CD8-positive, alpha-beta memory T cell (primary cell): ENCODE measurements around the gene TAMM41. TPM values are rescaled to one million over a fixed set of nuclear protein-coding genes. Genes with fewer than 3 reads are reported as not detected.

Source experiments
- CTCF ChIA-PET: fragments of 350-600 bp; sonication (Branson Sonifier 250); formaldehyde crosslinking; loops from one replicate; lab custom pipeline; 2021; ENCODE audit warnings: antibody characterized with exemption; lab: Charles Lee
- POLR2A ChIA-PET: fragments of 350-600 bp; sonication (Branson Sonifier 250); formaldehyde crosslinking; loops from one replicate; lab custom pipeline; 2021; ENCODE audit warnings: antibody characterized with exemption; lab: Charles Lee
- DNase-seq, 5 donors: peaks; one replicate each; pipeline versions ENCODE4 v3.0.0 to v3.0.0-alpha.2; 2020 to 2022; ENCODE audit warnings: mixed read lengths in 1 of 5
- H3K27ac ChIP-seq: one replicate; pipeline ENCODE4 v1.7.0; 2013; ENCODE audit warnings: low read depth, mild to moderate bottlenecking, low read length, moderate library complexity
- H3K27me3 ChIP-seq: 2 replicates; pipeline ENCODE4 v1.7.0; 2013; ENCODE audit warnings: low read length, mild to moderate bottlenecking; ENCODE audit not compliant: insufficient read depth, poor library complexity, severe bottlenecking
- H3K36me3 ChIP-seq: 2 replicates; pipeline ENCODE4 v1.7.0; 2013; ENCODE audit warnings: mild to moderate bottlenecking, low read length, moderate library complexity; ENCODE audit not compliant: insufficient read depth
- H3K4me1 ChIP-seq: 2 replicates; pipeline ENCODE4 v1.7.0; 2013; ENCODE audit warnings: mild to moderate bottlenecking, low read length, moderate library complexity; ENCODE audit not compliant: insufficient read depth
- H3K4me3 ChIP-seq: 2 replicates; pipeline ENCODE4 v1.7.0; 2013; ENCODE audit warnings: mild to moderate bottlenecking, low read length
- H3K9me3 ChIP-seq: 2 replicates; pipeline ENCODE4 v1.7.0; 2013; ENCODE audit warnings: mild to moderate bottlenecking, low read length
- H3K27ac Mint-ChIP-seq, 8 donors: one replicate each; pipeline ENCODE4 v1.8.0; 2020 to 2021; ENCODE audit warnings: mixed read lengths in 8 of 8, mild to moderate bottlenecking in 6 of 8, inconsistent platforms in 3 of 8, moderate library complexity in 3 of 8
- H3K27me3 Mint-ChIP-seq, 2 donors: one replicate each; pipeline ENCODE4 v1.8.0; 2020 to 2021; ENCODE audit warnings: mixed read lengths in 2 of 2, mild to moderate bottlenecking in 1 of 2, moderate library complexity in 1 of 2
- H3K36me3 Mint-ChIP-seq, 3 donors: one replicate each; pipeline ENCODE4 v1.8.0; 2020 to 2021; ENCODE audit warnings: mixed read lengths in 3 of 3, inconsistent platforms in 1 of 3, mild to moderate bottlenecking in 1 of 3
- H3K4me1 Mint-ChIP-seq, 3 donors: one replicate each; pipeline ENCODE4 v1.8.0; 2020 to 2021; ENCODE audit warnings: mixed read lengths in 3 of 3, inconsistent platforms in 1 of 3, mild to moderate bottlenecking in 1 of 3
- H3K4me3 Mint-ChIP-seq, 7 donors: one replicate each; pipeline ENCODE4 v1.8.0; 2020 to 2021; ENCODE audit warnings: mixed read lengths in 7 of 7, mild to moderate bottlenecking in 6 of 7, moderate library complexity in 4 of 7, inconsistent platforms in 2 of 7
- H3K9me3 Mint-ChIP-seq, 5 donors: one replicate each; pipeline ENCODE4 v1.8.0; 2020 to 2022; ENCODE audit warnings: mixed read lengths in 5 of 5, mild to moderate bottlenecking in 3 of 5, moderate library complexity in 2 of 5, inconsistent platforms in 1 of 5
- polyA plus RNA-seq: library from polyadenylated mRNA; unstranded; fragments of 300-500 nt; fragmentation: Illumina TruSeq; gene quantifications from one replicate; pipeline ENCODE4 v1.2.3, GENCODE V29; 2021
- total RNA-seq, 2 experiments: library from RNA; stranded (reverse); gene quantifications; one replicate each; pipeline ENCODE4 v1.2.3, GENCODE V29; 2021

Gene TAMM41
- total and polyA plus RNA-seq, 3 experiments from 2014 or later = 22.9 to 26.1 (median 26.0) TPM

DNA sequence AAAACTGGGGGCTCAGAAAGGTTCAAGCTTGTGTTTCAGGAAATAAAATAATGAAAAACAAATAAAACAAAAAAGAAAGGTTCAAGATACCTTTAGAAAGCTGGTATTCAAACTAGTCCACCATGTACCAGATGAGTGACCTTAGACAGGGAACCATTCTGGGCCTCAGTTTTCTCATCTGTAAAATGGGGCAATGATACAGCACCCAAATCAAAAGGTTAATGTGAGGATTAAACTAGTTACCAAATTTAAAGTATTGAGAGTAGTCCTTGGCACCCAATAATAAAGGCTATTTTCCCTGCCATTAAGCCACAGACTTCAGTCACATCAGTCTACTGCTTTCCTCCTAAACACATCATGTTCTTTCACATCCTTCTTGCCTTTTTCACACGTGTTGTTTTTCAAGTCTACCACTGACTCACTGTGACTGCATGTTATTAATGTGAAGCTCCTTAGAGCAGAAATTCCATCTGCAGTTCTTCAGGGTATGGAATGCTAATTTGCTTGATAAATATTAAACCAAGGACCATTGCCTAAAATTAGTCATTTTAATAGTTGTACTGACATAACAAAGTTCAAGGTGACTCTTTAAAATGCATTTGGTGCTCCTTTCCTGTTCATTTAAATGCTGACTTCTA, 19.9 kb downstream of the TAMM41 start:
- peaks cover 15 to 80% (median 18%) of the 10 kb centered on the region in 3 donors for H3K36me3 Mint-ChIP-seq
- H3K27ac Mint-ChIP-seq = peak overlapping the region in 1 of 8 donors; percentile 23
- CTCF ChIA-PET = interaction anchor here (1.0 to 1.5 kb wide), 2 partner anchors 20 to 23 kb away, joined by 3 to 5 read pairs; partner anchors contain the start of gene TAMM41
- POLR2A ChIA-PET = no interaction called here
- Histone ChIP-seq H3K4me1 (no peaks in the 10 kb centered on the region), H3K27me3 (no peaks in the 10 kb centered on the region), H3K9me3 (no peaks in the 10 kb centered on the region), H3K4me3 (no peak overlapping the region), H3K27ac (no peak overlapping the region), H3K36me3 (peaks cover 45% of the 10 kb centered on the region)
- no peaks in the 10 kb centered on the region for H3K9me3 Mint-ChIP-seq
- DNase-seq = no peak
- H3K4me3 Mint-ChIP-seq = no peak overlapping the region
- H3K4me1 Mint-ChIP-seq = no peaks in the 10 kb centered on the region
- no peaks in the 10 kb centered on the region for H3K27me3 Mint-ChIP-seq

DNA sequence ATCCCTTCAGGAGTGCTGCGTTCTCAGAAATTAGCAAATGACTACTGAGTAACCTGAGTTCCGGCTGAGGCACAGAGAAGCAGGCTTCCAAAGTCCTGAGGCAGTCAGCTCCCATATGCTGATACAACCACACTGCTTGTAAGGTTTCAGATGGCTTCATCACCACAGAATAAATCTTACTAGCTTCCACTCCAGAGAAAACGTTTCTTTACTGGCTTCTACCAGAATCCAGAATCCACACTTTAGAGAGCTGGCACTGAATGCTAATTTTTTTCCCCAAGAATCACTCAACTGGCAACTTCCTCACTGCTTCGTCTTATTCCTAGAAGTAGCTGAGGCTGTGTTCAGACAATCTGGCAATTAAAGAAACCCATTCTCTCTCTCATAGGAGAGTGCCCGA, 21.4 kb downstream of the TAMM41 start:
- Histone ChIP-seq H3K4me3 (no peak overlapping the region), H3K36me3 (peaks cover 33% of the 10 kb centered on the region), H3K27ac (no peak overlapping the region), H3K9me3 (no peaks in the 10 kb centered on the region), H3K27me3 (no peaks in the 10 kb centered on the region), H3K4me1 (no peaks in the 10 kb centered on the region)
- ChIA-PET CTCF (no interaction called here), POLR2A (no interaction called here)
- Mint-ChIP-seq H3K36me3 (peaks cover 15 to 81% (median 25%) of the 10 kb centered on the region in 3 donors), H3K27me3 (no peaks in the 10 kb centered on the region), H3K9me3 (no peaks in the 10 kb centered on the region), H3K4me1 (peaks cover 6% of the 10 kb centered on the region in 3 donors), H3K27ac (no peak overlapping the region), H3K4me3 (no peak overlapping the region)
- no peak for DNase-seq

DNA sequence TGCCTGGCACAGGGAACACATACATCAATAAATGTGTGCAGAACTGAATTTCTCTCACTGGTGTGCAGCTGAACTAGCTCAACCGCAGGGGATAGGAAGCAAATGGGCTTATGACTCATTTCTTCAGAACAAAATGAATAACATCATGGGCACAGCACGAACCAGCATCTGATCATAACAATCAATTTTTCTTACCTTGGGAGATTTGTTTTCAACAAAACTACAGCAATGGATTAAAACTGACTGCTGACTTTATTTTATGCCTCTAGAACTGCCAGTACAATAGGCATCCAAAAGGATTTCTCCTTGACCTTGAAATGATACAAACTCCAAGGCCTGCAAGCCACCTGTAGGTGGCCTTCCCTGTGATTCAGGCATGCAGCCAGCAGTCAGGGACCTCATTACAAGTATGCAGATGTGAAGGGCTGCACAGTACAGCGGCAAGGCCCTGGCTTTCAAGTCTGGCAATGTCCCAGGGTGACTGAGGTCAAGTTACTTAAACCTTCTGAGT, 26.1 kb downstream of the TAMM41 start:
- Histone ChIP-seq H3K36me3 (peaks cover 5% of the 10 kb centered on the region), H3K27ac (no peak overlapping the region), H3K9me3 (no peaks in the 10 kb centered on the region), H3K4me3 (no peak overlapping the region), H3K27me3 (no peaks in the 10 kb centered on the region), H3K4me1 (no peaks in the 10 kb centered on the region)
- H3K27ac Mint-ChIP-seq = peak overlapping the region in 3 of 8 donors; percentile 15 to 48 (median 45)
- H3K9me3 Mint-ChIP-seq = no peaks in the 10 kb centered on the region
- H3K4me1 Mint-ChIP-seq = peaks cover 7 to 8% (median 7%) of the 10 kb centered on the region in 3 donors
- no peak overlapping the region for H3K4me3 Mint-ChIP-seq
- H3K36me3 Mint-ChIP-seq = peaks cover 0 to 81% (median 31%) of the 10 kb centered on the region in 3 donors
- no peaks in the 10 kb centered on the region for H3K27me3 Mint-ChIP-seq
- ChIA-PET POLR2A (no interaction called here), CTCF (interaction anchor here (1.4 kb wide), 1 partner anchor 17 kb away, joined by 3 read pairs; no protein-coding TSS in a partner anchor)
- DNase-seq = no peak

DNA sequence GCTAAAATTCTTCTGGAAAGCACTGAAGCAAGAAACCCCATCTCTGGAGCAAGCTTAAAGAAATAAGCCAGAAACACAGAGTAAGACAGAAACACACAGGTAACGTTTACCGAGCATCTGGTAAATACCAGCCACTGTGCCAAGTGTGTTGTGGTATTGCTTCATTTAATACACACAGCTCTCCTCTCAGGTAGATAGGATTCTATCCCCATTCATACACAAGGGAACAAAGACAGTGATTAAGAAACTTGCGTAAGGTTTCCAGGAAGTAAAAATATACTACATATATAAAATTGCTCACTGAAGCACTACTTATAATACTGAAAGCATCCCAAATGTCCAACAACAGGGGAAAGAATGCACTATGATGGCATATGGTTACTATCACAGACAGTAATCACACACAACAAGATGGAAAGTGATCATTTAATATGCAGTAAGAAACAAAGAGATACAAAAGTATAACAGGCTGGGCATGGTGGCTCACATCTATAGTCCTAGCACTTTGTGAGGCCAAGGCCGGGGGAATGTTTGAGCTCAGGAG, 27.5 kb downstream of the TAMM41 start:
- Histone ChIP-seq H3K27me3 (no peaks in the 10 kb centered on the region), H3K4me3 (no peak overlapping the region), H3K9me3 (no peaks in the 10 kb centered on the region), H3K4me1 (no peaks in the 10 kb centered on the region), H3K27ac (no peak overlapping the region), H3K36me3 (no peaks in the 10 kb centered on the region)
- Mint-ChIP-seq H3K36me3 (peaks cover 0 to 80% (median 40%) of the 10 kb centered on the region in 3 donors), H3K27me3 (no peaks in the 10 kb centered on the region), H3K27ac (peak overlapping the region in 1 of 8 donors; percentile 59), H3K9me3 (no peaks in the 10 kb centered on the region), H3K4me3 (no peak overlapping the region), H3K4me1 (peaks cover 7 to 8% (median 7%) of the 10 kb centered on the region in 3 donors)
- CTCF ChIA-PET = no interaction called here
- POLR2A ChIA-PET = no interaction called here
- DNase-seq = no peak

DNA sequence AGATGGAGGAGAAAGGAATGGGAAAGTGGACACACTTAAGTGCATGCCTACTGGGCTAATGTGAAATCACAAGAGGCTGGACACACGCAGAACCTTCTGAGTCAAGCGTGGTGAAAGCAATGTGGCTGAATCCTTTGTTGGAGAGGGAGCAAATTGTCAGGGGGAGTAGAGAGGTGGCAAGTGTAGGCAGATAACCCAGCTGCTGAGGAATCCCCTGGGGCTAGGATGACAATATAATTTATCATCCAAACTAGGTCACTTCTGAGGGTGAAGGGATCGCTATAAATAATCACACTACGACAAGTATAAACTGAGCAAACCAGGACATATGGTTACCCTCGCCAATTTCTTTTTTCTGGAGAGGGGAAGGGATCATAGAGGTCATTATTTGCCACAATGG, 28.7 kb downstream of the TAMM41 start:
- no peak overlapping the region for H3K4me3 ChIP-seq
- no peaks in the 10 kb centered on the region for H3K9me3 ChIP-seq
- H3K4me1 Mint-ChIP-seq = peaks cover 7 to 8% (median 7%) of the 10 kb centered on the region in 3 donors
- CTCF ChIA-PET = no interaction called here
- H3K27me3 ChIP-seq = no peaks in the 10 kb centered on the region
- H3K27ac Mint-ChIP-seq = no peak overlapping the region
- POLR2A ChIA-PET = no interaction called here
- H3K4me3 Mint-ChIP-seq = no peak overlapping the region
- no peak for DNase-seq
- H3K27me3 Mint-ChIP-seq = no peaks in the 10 kb centered on the region
- no peak overlapping the region for H3K27ac ChIP-seq
- peaks cover 0 to 87% (median 42%) of the 10 kb centered on the region in 3 donors for H3K36me3 Mint-ChIP-seq
- H3K9me3 Mint-ChIP-seq = no peaks in the 10 kb centered on the region
- no peaks in the 10 kb centered on the region for H3K36me3 ChIP-seq
- no peaks in the 10 kb centered on the region for H3K4me1 ChIP-seq

DNA sequence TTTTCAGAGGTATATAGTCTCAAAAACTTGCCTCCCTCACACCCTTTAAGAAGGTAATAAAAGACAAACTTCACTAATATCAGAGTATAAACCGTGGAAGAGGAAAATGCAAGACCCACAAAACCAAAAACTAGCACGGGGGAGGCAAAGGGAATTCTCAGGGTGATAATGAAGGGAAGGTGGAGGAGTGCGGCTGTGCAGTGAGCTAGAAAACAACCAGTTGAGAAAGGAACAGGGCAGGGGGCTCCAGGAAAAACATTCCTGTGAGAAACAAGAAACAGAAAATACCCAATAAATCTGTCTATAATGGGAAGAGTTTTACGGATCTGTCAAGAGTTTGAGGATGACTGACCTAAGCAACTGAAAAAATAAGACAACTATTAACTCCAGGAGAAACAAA, 31.6 kb downstream of the TAMM41 start:
- no peaks in the 10 kb centered on the region for H3K9me3 ChIP-seq
- ChIA-PET CTCF (no interaction called here), POLR2A (no interaction called here)
- no peak overlapping the region for H3K4me3 Mint-ChIP-seq
- no peaks in the 10 kb centered on the region for H3K27me3 ChIP-seq
- no peak for DNase-seq
- H3K4me3 ChIP-seq = no peak overlapping the region
- no peaks in the 10 kb centered on the region for H3K4me1 ChIP-seq
- no peaks in the 10 kb centered on the region for H3K36me3 ChIP-seq
- H3K36me3 Mint-ChIP-seq = peaks cover 0 to 77% (median 35%) of the 10 kb centered on the region in 3 donors
- H3K27me3 Mint-ChIP-seq = no peaks in the 10 kb centered on the region
- no peaks in the 10 kb centered on the region for H3K9me3 Mint-ChIP-seq
- H3K27ac Mint-ChIP-seq = peak overlapping the region in 3 of 8 donors; percentile 32 to 87 (median 34)
- no peak overlapping the region for H3K27ac ChIP-seq
- no peaks in the 10 kb centered on the region for H3K4me1 Mint-ChIP-seq

DNA sequence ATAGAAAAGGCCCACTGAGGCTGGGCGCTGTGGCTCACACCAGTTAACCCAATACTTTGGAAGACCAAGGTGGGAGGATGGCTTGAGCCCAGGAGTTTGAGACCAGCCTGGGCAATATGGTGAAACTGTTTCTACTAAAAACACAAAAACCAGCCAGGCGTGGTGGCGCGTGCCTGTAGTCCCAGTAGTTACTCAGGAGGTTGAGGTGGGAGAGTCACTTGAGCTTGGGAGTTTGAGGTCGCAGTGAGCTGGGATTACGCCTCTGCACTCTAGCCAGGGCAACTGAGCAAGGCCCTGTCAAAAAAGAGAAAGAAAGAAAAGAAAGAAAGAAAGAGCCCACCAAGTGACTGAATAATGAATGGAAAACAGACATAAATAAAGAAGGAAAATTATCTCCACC, 32.0 kb downstream of the TAMM41 start:
- Histone ChIP-seq H3K27ac (no peak overlapping the region), H3K27me3 (no peaks in the 10 kb centered on the region), H3K36me3 (peaks cover under 1% of the 10 kb centered on the region), H3K9me3 (no peaks in the 10 kb centered on the region), H3K4me1 (no peaks in the 10 kb centered on the region), H3K4me3 (no peak overlapping the region)
- no peaks in the 10 kb centered on the region for H3K27me3 Mint-ChIP-seq
- H3K4me3 Mint-ChIP-seq = no peak overlapping the region
- ChIA-PET POLR2A (no interaction called here), CTCF (no interaction called here)
- DNase-seq = no peak
- peaks cover 0 to 77% (median 35%) of the 10 kb centered on the region in 3 donors for H3K36me3 Mint-ChIP-seq
- no peaks in the 10 kb centered on the region for H3K9me3 Mint-ChIP-seq
- H3K27ac Mint-ChIP-seq = peak overlapping the region in 1 of 8 donors; percentile 32
- H3K4me1 Mint-ChIP-seq = no peaks in the 10 kb centered on the region

DNA sequence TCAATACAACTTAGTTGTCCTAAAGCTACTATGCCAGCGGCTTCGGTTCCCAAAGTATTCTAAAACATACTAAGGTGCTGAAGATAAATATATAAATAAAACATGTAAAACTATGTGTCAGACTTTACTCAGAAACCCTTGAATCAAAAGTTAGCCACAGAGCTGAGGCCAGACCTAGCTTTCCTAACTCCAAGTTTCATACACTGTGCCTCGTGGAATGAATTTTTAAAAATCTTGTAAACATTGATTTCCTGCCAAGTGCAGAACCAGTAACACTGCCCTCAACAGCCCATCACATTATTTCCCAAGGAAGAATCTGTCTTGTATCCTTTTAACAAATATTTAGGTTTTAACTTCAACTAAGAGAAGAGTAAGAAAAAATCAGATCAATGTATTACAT, 36.4 kb downstream of the TAMM41 start:
- Histone ChIP-seq H3K4me3 (no peak overlapping the region), H3K27me3 (no peaks in the 10 kb centered on the region), H3K36me3 (peaks cover 32% of the 10 kb centered on the region), H3K4me1 (no peaks in the 10 kb centered on the region), H3K9me3 (no peaks in the 10 kb centered on the region), H3K27ac (no peak overlapping the region)
- CTCF ChIA-PET = no interaction called here
- no peaks in the 10 kb centered on the region for H3K9me3 Mint-ChIP-seq
- no peak overlapping the region for H3K27ac Mint-ChIP-seq
- no peaks in the 10 kb centered on the region for H3K27me3 Mint-ChIP-seq
- no peaks in the 10 kb centered on the region for H3K4me1 Mint-ChIP-seq
- DNase-seq = no peak
- H3K36me3 Mint-ChIP-seq = peaks cover 9 to 81% (median 40%) of the 10 kb centered on the region in 3 donors
- POLR2A ChIA-PET = no interaction called here
- H3K4me3 Mint-ChIP-seq = no peak overlapping the region
